Measurements from ENCODE around the gene ZSCAN20.

Gene ZSCAN20

GRCh38 chr1:33455539-33456501, 16.6 kb upstream of the ZSCAN20 start:
- no peak overlapping the region for H3K9ac ChIP-seq (ENCODE audit: low read length)
- no peaks in the 10 kb centered on the region for H3K27me3 ChIP-seq (ENCODE audit: control insufficient read depth, insufficient read depth, low read length)
- no peaks in the 10 kb centered on the region for H3K9me3 ChIP-seq (ENCODE audit: control insufficient read depth, low read length)
- no peak overlapping the region for H3K4me3 ChIP-seq (ENCODE audit: low read length)
- H3K4me1 ChIP-seq (ENCODE audit: control insufficient read depth, insufficient read depth, low read length): no peaks in the 10 kb centered on the region
- no peaks in the 10 kb centered on the region for H3K36me3 ChIP-seq (ENCODE audit: control insufficient read depth, insufficient read depth, low read length)

DNA sequence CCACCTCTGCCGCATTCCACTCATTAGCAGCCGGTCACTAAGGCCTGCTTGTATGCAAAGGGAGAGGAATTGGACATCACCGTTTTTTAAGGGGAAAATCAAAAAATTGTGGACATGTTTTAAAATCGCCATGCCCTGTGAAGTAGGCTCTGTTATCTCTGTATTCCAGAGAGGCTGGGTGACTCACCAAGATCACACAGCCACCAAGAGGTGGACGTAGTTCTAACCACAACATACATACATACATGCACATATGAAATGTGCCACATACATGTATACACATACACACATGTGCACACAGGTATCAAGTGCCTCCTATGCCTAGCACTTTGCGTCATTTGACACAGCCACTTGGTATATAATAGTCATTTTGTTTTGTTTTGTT, 16.0 kb upstream of the ZSCAN20 start:
- H3K36me3 ChIP-seq (ENCODE audit: control insufficient read depth, insufficient read depth, low read length): no peaks in the 10 kb centered on the region
- no peak overlapping the region for H3K4me3 ChIP-seq (ENCODE audit: low read length)
- H3K9me3 ChIP-seq (ENCODE audit: control insufficient read depth, low read length): no peaks in the 10 kb centered on the region
- no peaks in the 10 kb centered on the region for H3K27me3 ChIP-seq (ENCODE audit: control insufficient read depth, insufficient read depth, low read length)
- no peaks in the 10 kb centered on the region for H3K4me1 ChIP-seq (ENCODE audit: control insufficient read depth, insufficient read depth, low read length)
- H3K9ac ChIP-seq (ENCODE audit: low read length): no peak overlapping the region

- no peak overlapping the region for H3K4me3 ChIP-seq (ENCODE audit: low read length)
- no peak overlapping the region for H3K9ac ChIP-seq (ENCODE audit: low read length)
- H3K4me1 ChIP-seq (ENCODE audit: control insufficient read depth, insufficient read depth, low read length): no peaks in the 10 kb centered on the region
- no peaks in the 10 kb centered on the region for H3K27me3 ChIP-seq (ENCODE audit: control insufficient read depth, insufficient read depth, low read length)
- no peaks in the 10 kb centered on the region for H3K36me3 ChIP-seq (ENCODE audit: control insufficient read depth, insufficient read depth, low read length)
- no peaks in the 10 kb centered on the region for H3K9me3 ChIP-seq (ENCODE audit: control insufficient read depth, low read length)
Measured at GRCh38 chr1:33459691-33460090, 12.8 kb upstream of the ZSCAN20 start.

GRCh38 chr1:33460144-33460543, 12.3 kb upstream of the ZSCAN20 start:
- Histone ChIP-seq H3K4me3 (ENCODE audit: low read length) (no peak overlapping the region), H3K9ac (ENCODE audit: low read length) (no peak overlapping the region), H3K27me3 (ENCODE audit: control insufficient read depth, insufficient read depth, low read length) (no peaks in the 10 kb centered on the region), H3K9me3 (ENCODE audit: control insufficient read depth, low read length) (no peaks in the 10 kb centered on the region), H3K36me3 (ENCODE audit: control insufficient read depth, insufficient read depth, low read length) (no peaks in the 10 kb centered on the region), H3K4me1 (ENCODE audit: control insufficient read depth, insufficient read depth, low read length) (no peaks in the 10 kb centered on the region)

- Histone ChIP-seq H3K27me3 (ENCODE audit: control insufficient read depth, insufficient read depth, low read length) (no peaks in the 10 kb centered on the region), H3K4me3 (ENCODE audit: low read length) (no peak overlapping the region), H3K4me1 (ENCODE audit: control insufficient read depth, insufficient read depth, low read length) (no peaks in the 10 kb centered on the region), H3K9ac (ENCODE audit: low read length) (no peak overlapping the region), H3K9me3 (ENCODE audit: control insufficient read depth, low read length) (no peaks in the 10 kb centered on the region), H3K36me3 (ENCODE audit: control insufficient read depth, insufficient read depth, low read length) (no peaks in the 10 kb centered on the region)
Measured at GRCh38 chr1:33460947-33461629, 11.4 kb upstream of the ZSCAN20 start.

- Histone ChIP-seq H3K27me3 (ENCODE audit: control insufficient read depth, insufficient read depth, low read length) (no peaks in the 10 kb centered on the region), H3K9ac (ENCODE audit: low read length) (no peak overlapping the region), H3K4me3 (ENCODE audit: low read length) (no peak overlapping the region), H3K4me1 (ENCODE audit: control insufficient read depth, insufficient read depth, low read length) (no peaks in the 10 kb centered on the region), H3K36me3 (ENCODE audit: control insufficient read depth, insufficient read depth, low read length) (no peaks in the 10 kb centered on the region), H3K9me3 (ENCODE audit: control insufficient read depth, low read length) (no peaks in the 10 kb centered on the region)
Measured at GRCh38 chr1:33462405-33463164, 9.9 kb upstream of the ZSCAN20 start.

GRCh38 chr1:33464552-33464951, 7.9 kb upstream of the ZSCAN20 start:
- Histone ChIP-seq H3K4me1 (ENCODE audit: control insufficient read depth, insufficient read depth, low read length) (no peaks in the 10 kb centered on the region), H3K36me3 (ENCODE audit: control insufficient read depth, insufficient read depth, low read length) (no peaks in the 10 kb centered on the region), H3K9ac (ENCODE audit: low read length) (no peak overlapping the region), H3K9me3 (ENCODE audit: control insufficient read depth, low read length) (no peaks in the 10 kb centered on the region), H3K4me3 (ENCODE audit: low read length) (no peak overlapping the region), H3K27me3 (ENCODE audit: control insufficient read depth, insufficient read depth, low read length) (no peaks in the 10 kb centered on the region)

GRCh38 chr1:33465316-33465715, 7.1 kb upstream of the ZSCAN20 start:
- Histone ChIP-seq H3K27me3 (ENCODE audit: control insufficient read depth, insufficient read depth, low read length) (no peaks in the 10 kb centered on the region), H3K9ac (ENCODE audit: low read length) (no peak overlapping the region), H3K4me3 (ENCODE audit: low read length) (no peak overlapping the region), H3K36me3 (ENCODE audit: control insufficient read depth, insufficient read depth, low read length) (no peaks in the 10 kb centered on the region), H3K4me1 (ENCODE audit: control insufficient read depth, insufficient read depth, low read length) (peaks cover 2% of the 10 kb centered on the region), H3K9me3 (ENCODE audit: control insufficient read depth, low read length) (no peaks in the 10 kb centered on the region)

- H3K9ac ChIP-seq (ENCODE audit: low read length): no peak overlapping the region
- H3K4me1 ChIP-seq (ENCODE audit: control insufficient read depth, insufficient read depth, low read length): peaks cover 7% of the 10 kb centered on the region
- no peak overlapping the region for H3K4me3 ChIP-seq (ENCODE audit: low read length)
- no peaks in the 10 kb centered on the region for H3K9me3 ChIP-seq (ENCODE audit: control insufficient read depth, low read length)
- no peaks in the 10 kb centered on the region for H3K36me3 ChIP-seq (ENCODE audit: control insufficient read depth, insufficient read depth, low read length)
- H3K27me3 ChIP-seq (ENCODE audit: control insufficient read depth, insufficient read depth, low read length): no peaks in the 10 kb centered on the region
Measured at GRCh38 chr1:33466159-33466558, 6.3 kb upstream of the ZSCAN20 start.

GRCh38 chr1:33468011-33468410, 4.4 kb upstream of the ZSCAN20 start:
- Histone ChIP-seq H3K27me3 (ENCODE audit: control insufficient read depth, insufficient read depth, low read length) (no peaks in the 10 kb centered on the region), H3K9ac (ENCODE audit: low read length) (no peak overlapping the region), H3K36me3 (ENCODE audit: control insufficient read depth, insufficient read depth, low read length) (no peaks in the 10 kb centered on the region), H3K9me3 (ENCODE audit: control insufficient read depth, low read length) (no peaks in the 10 kb centered on the region), H3K4me3 (ENCODE audit: low read length) (no peak overlapping the region), H3K4me1 (ENCODE audit: control insufficient read depth, insufficient read depth, low read length) (peaks cover 11% of the 10 kb centered on the region)

GRCh38 chr1:33468531-33468930, 3.9 kb upstream of the ZSCAN20 start:
- Histone ChIP-seq H3K9me3 (ENCODE audit: control insufficient read depth, low read length) (no peaks in the 10 kb centered on the region), H3K9ac (ENCODE audit: low read length) (no peak overlapping the region), H3K4me1 (ENCODE audit: control insufficient read depth, insufficient read depth, low read length) (peaks cover 12% of the 10 kb centered on the region), H3K36me3 (ENCODE audit: control insufficient read depth, insufficient read depth, low read length) (no peaks in the 10 kb centered on the region), H3K4me3 (ENCODE audit: low read length) (no peak overlapping the region), H3K27me3 (ENCODE audit: control insufficient read depth, insufficient read depth, low read length) (no peaks in the 10 kb centered on the region)

DNA sequence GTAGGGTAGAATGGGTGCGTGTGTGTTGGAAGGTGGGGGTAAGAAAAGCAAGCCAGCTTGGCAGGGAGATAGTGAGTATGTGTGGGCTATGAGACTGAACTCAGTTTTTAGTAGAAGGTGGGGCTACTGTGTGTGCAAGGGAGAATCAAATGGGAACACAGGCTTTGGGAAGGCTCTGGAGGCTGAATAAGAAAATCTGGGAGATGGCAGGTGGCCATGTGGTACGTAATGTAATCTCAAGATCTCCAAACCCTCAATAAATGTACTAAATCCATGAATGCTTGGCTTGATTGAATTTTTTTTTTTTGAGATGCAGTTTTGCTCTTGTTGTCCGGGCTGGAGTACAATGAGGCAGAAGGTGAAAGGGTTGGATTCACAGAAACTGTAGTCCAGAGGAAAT, 3.5 kb upstream of the ZSCAN20 start:
- H3K9ac ChIP-seq (ENCODE audit: low read length): no peak overlapping the region
- no peaks in the 10 kb centered on the region for H3K27me3 ChIP-seq (ENCODE audit: control insufficient read depth, insufficient read depth, low read length)
- peaks cover 12% of the 10 kb centered on the region for H3K4me1 ChIP-seq (ENCODE audit: control insufficient read depth, insufficient read depth, low read length)
- H3K36me3 ChIP-seq (ENCODE audit: control insufficient read depth, insufficient read depth, low read length): no peaks in the 10 kb centered on the region
- H3K9me3 ChIP-seq (ENCODE audit: control insufficient read depth, low read length): no peaks in the 10 kb centered on the region
- no peak overlapping the region for H3K4me3 ChIP-seq (ENCODE audit: low read length)

Data from mucosa of stomach (tissue), 1 donor.